GM06990 (cell line): ENCODE measurements around the gene ANKRD13C.

ENCODE experiments used
- DNase-seq: peaks from one replicate; pipeline ENCODE4 v3.0.0-alpha.2; 2011; ENCODE audit not compliant: insufficient read length; ENCODE audit errors: extremely low read depth
- H3K27me3 ChIP-seq: replicated peaks from 2 replicates; pipeline ENCODE4 v1.6.0; 2011; ENCODE audit warnings: low read length; ENCODE audit not compliant: control insufficient read depth, insufficient read depth
- H3K36me3 ChIP-seq: 2 replicates; pipeline ENCODE4 v1.5.1; 2011; ENCODE audit warnings: low read length; ENCODE audit not compliant: control insufficient read depth, insufficient read depth
- H3K4me3 ChIP-seq: replicated peaks from 2 replicates; pipeline ENCODE4 v1.5.1; 2011; ENCODE audit warnings: low read depth, mild to moderate bottlenecking, control low read depth, low read length
- TF ChIP-seq, protein P1 (sequence below): IDR thresholded peaks from 2 replicates; pipeline ENCODE4 v1.5.1; 2011; ENCODE audit warnings: low read length, control low read depth, mild to moderate bottlenecking, inconsistent platforms; ENCODE audit not compliant: insufficient read depth, poor library complexity, severe bottlenecking

ANKRD13C gene

DNA sequence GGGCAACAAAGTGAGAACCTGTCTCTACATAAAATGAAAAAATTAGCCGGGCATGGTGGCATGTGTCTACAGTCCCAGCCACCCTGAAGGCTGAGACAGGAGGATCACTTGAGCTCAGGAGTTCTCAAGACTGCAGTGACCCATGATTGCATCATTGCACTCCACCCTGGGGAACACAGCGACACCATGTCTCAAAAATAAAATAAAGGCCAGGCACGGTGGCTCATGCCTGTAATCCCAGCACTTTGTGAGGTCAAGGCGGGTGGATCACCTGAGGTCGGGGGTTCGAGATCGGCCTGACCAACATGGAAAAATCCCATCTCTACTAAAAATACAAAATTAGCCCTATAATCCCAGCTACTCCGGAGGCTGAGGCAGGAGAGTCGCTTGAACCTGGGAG lies 20.1 kb downstream of the ANKRD13C start:
- Histone ChIP-seq H3K4me3 (no peak overlapping the region), H3K36me3 (no peaks in the 10 kb centered on the region; the same call in 1 of the 2 replicates), H3K27me3 (no peaks in the 10 kb centered on the region)
- TF ChIP-seq, protein P1, sequence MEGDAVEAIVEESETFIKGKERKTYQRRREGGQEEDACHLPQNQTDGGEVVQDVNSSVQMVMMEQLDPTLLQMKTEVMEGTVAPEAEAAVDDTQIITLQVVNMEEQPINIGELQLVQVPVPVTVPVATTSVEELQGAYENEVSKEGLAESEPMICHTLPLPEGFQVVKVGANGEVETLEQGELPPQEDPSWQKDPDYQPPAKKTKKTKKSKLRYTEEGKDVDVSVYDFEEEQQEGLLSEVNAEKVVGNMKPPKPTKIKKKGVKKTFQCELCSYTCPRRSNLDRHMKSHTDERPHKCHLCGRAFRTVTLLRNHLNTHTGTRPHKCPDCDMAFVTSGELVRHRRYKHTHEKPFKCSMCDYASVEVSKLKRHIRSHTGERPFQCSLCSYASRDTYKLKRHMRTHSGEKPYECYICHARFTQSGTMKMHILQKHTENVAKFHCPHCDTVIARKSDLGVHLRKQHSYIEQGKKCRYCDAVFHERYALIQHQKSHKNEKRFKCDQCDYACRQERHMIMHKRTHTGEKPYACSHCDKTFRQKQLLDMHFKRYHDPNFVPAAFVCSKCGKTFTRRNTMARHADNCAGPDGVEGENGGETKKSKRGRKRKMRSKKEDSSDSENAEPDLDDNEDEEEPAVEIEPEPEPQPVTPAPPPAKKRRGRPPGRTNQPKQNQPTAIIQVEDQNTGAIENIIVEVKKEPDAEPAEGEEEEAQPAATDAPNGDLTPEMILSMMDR: no peak
- DNase-seq: no peak

DNA sequence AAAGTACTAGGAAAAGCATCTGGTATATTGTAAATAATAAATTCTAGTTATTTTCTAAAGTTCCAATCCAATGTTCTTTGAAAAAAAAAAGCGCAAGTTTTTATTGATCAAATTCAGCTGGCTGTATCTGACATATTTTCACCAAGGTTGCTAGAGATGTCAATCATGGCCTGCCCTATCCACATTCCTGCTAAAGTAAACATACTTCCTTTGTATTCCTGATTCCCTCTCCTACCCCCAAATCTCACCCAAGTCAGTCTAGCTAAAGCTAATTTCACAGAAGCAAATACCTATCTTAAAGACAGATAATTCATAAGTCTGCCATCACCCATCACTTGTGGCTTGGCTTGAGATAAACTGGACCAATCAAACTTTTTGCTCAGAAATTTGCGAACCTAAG lies 21.3 kb downstream of the ANKRD13C start:
- TF ChIP-seq, protein P1: no peak
- no peak overlapping the region for H3K4me3 ChIP-seq
- DNase-seq: no peak
- no peaks in the 10 kb centered on the region for H3K27me3 ChIP-seq
- H3K36me3 ChIP-seq: no peaks in the 10 kb centered on the region

DNA sequence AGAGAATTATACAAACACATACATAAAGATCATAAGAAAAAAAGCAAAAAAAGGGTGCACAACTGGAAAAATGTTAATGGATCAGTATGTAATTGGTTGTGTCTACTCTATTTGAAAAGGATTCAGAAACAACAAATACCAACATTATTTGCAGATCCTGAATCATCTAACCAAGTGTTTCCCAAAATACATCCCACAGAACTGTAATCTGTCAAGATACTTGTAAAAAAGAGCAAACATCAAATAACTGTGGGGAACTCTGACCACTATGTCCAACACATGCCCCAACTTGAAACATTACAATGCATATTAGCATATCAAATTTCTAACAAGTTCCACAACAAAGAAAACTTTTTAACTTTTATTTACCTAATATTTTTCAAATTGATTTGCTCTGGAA lies 22.6 kb downstream of the ANKRD13C start:
- Histone ChIP-seq H3K36me3 (no peaks in the 10 kb centered on the region; the same call in 1 of the 2 replicates), H3K4me3 (no peak overlapping the region), H3K27me3 (no peaks in the 10 kb centered on the region)
- TF ChIP-seq, protein P1: no peak
- DNase-seq: no peak

DNA sequence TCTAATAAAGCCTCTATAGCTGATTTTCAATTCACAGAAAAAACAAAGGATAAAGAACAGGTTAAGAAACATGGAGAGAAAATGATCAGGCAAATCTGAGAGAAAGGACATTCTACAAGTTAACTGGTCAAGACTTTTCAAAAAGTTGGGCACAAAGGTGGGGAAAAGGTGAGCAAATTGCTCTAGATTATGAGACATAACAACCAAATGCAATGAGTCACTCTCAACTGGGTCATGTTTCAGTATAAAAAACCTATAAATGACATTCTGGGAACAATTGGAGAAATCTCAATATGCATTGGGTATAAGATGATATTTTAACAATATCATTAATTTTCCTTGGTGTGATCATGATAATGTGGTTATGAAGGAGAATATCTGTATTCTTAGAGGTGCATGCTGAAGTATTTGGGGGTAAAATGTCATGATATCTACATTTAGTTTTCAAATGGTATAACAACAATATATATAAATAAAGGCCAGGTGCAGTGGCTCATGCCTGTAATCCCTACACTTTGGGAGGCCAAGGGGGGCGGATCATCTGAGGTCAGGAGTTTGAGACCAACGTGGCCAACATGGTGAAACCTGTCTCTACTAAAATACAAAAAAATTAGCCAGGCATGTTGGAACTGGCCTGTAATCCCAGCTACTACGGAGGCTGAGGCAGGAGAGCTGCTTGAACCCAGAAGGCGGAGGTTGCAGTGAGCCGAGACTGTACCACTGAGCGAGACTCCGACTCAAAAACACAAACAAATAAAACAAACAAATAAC lies 27.0 kb downstream of the ANKRD13C start:
- DNase-seq: no peak

DNA sequence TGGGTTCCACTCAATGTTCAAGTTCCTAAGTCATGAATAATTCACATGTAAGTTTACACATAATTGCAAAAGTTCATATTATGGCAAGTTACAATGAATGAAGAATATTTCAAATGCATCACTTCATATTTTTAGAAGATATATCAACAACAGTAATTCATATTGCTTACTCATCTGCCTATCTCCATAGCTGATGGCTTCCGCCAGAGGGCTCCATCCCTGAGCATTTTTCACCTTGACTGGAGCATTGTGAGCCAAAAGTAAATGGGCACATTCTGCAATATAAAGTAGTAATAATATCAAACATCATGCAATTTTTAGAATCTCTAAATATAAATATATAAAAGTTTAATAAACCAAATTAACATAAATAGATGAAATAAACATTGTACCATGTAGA lies 29.8 kb downstream of the ANKRD13C start:
- H3K27me3 ChIP-seq: no peaks in the 10 kb centered on the region
- TF ChIP-seq, protein P1: no peak
- no peak overlapping the region for H3K4me3 ChIP-seq
- H3K36me3 ChIP-seq: no peaks in the 10 kb centered on the region; the same call in 1 of the 2 replicates
- DNase-seq: no peak

More for the DNA sequence above, 27.0 kb downstream of the ANKRD13C start:
- Histone ChIP-seq H3K27me3 (no peaks in the 10 kb centered on the region), H3K4me3 (no peak overlapping the region), H3K36me3 (no peaks in the 10 kb centered on the region; the same call in 1 of the 2 replicates)
- TF ChIP-seq, protein P1: no peak

DNA sequence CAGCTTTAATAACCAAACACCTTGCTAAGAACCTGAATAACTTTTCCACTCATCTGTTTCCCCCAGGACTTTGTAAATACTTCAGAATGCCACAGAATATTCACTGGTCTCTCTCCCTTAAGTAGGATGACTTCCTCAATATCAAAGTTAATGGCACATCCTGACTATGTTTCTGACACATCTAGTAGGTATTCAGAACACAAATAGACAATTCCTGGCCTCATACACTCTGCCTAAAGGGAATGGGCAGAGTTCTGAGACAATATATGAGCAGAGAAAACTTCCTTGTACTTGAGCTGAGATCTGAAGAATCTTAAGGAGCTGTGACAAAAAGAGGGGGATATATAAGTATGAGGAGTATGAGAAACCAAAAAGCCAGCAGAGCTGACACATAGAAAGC lies 34.8 kb downstream of the ANKRD13C start:
- H3K36me3 ChIP-seq: no peaks in the 10 kb centered on the region; the same call in 1 of the 2 replicates
- H3K4me3 ChIP-seq: no peak overlapping the region
- TF ChIP-seq, protein P1: no peak
- DNase-seq: no peak
- H3K27me3 ChIP-seq: no peaks in the 10 kb centered on the region
